Liver (tissue), 9 donors: ENCODE results near the gene API5. TPM values are rescaled to one million over a fixed set of nuclear protein-coding genes. Genes with fewer than 3 reads are reported as not detected.

Experiments
- DNase-seq: peaks from one replicate; pipeline ENCODE4 v3.0.0-alpha.2; 2017; ENCODE audit warnings: low spot score
- H3K27ac ChIP-seq, 2 donors: one replicate each; pipeline ENCODE4 v1.7.0; 2013; ENCODE audit warnings: inconsistent platforms in 2 of 2, low read length in 2 of 2, control low read depth in 1 of 2, low read depth in 1 of 2, mild to moderate bottlenecking in 1 of 2
- H3K27me3 ChIP-seq, 4 donors: one replicate each; pipeline versions ENCODE4 v1.6.1 to v1.7.0; 2013; ENCODE audit warnings: low read length in 3 of 4, inconsistent platforms in 1 of 4, mild to moderate bottlenecking in 1 of 4, moderate library complexity in 1 of 4; ENCODE audit not compliant: control insufficient read depth in 4 of 4, insufficient read depth in 4 of 4
- H3K36me3 ChIP-seq, 4 donors: one replicate each; pipeline versions ENCODE4 v1.6.1 to v1.7.0; 2013; ENCODE audit warnings: low read length in 3 of 4, mild to moderate bottlenecking in 3 of 4, low read depth in 1 of 4, moderate library complexity in 1 of 4; ENCODE audit not compliant: control insufficient read depth in 4 of 4, insufficient read depth in 3 of 4
- H3K4me1 ChIP-seq, 4 donors: one replicate each; pipeline versions ENCODE4 v1.6.1 to v1.7.0; 2013; ENCODE audit warnings: low read length in 3 of 4, mild to moderate bottlenecking in 3 of 4, moderate library complexity in 1 of 4; ENCODE audit not compliant: control insufficient read depth in 4 of 4, insufficient read depth in 4 of 4
- H3K4me3 ChIP-seq, 3 donors: one replicate each; pipeline versions ENCODE4 v1.6.1 to v1.7.0; 2013; ENCODE audit warnings: low read length in 3 of 3, control low read depth in 1 of 3, low read depth in 1 of 3, mild to moderate bottlenecking in 1 of 3
- H3K9ac ChIP-seq, 2 donors: one replicate each; pipeline ENCODE4 v1.7.0; 2013; ENCODE audit warnings: low read length in 2 of 2, mild to moderate bottlenecking in 2 of 2, moderate library complexity in 2 of 2, control low read depth in 1 of 2, low read depth in 1 of 2
- H3K9me3 ChIP-seq, 4 donors: one replicate each; pipeline versions ENCODE4 v1.6.1 to v1.7.0; 2013; ENCODE audit warnings: low read length in 3 of 4; ENCODE audit not compliant: control insufficient read depth in 4 of 4
- ATF3 ChIP-seq: IDR thresholded peaks from 2 replicates; pipeline ENCODE4 v1.6.1; 2016; ENCODE audit warnings: antibody characterized with exemption
- EGR1 ChIP-seq, 2 donors: IDR thresholded peaks; 2 replicates each; pipeline ENCODE4 v1.6.1; 2016 to 2018; ENCODE audit warnings: antibody characterized with exemption in 2 of 2, low read depth in 2 of 2
- FOXA1 ChIP-seq: IDR thresholded peaks from 2 replicates; pipeline ENCODE4 v1.6.1; 2016; ENCODE audit warnings: antibody characterized with exemption
- FOXA2 ChIP-seq: IDR thresholded peaks from 2 replicates; pipeline ENCODE4 v1.6.1; 2016; ENCODE audit warnings: antibody characterized with exemption
- GABPA ChIP-seq, 2 donors: IDR thresholded peaks in 1 of 2; conservative IDR thresholded peaks in 1 of 2; 2 replicates each; pipeline ENCODE4 v1.6.1; 2016; ENCODE audit warnings: antibody characterized with exemption in 2 of 2, mild to moderate bottlenecking in 1 of 2, moderate library complexity in 1 of 2
- HNF4G ChIP-seq: IDR thresholded peaks from 2 replicates; pipeline ENCODE4 v1.6.1; 2016; ENCODE audit warnings: antibody characterized with exemption
- JUND ChIP-seq, 2 donors: IDR thresholded peaks; 2 replicates each; pipeline ENCODE4 v1.6.1; 2016; ENCODE audit warnings: antibody characterized with exemption in 2 of 2
- NR2F2 ChIP-seq: IDR thresholded peaks from 2 replicates; pipeline ENCODE4 v1.6.1; 2016; ENCODE audit warnings: antibody characterized with exemption
- RAD21 ChIP-seq, 2 donors: IDR thresholded peaks; 2 replicates each; pipeline ENCODE4 v1.6.1; 2016; ENCODE audit warnings: antibody characterized with exemption in 2 of 2, mild to moderate bottlenecking in 2 of 2
- REST ChIP-seq: IDR thresholded peaks from 2 replicates; pipeline ENCODE4 v1.6.1; 2016; ENCODE audit warnings: antibody characterized with exemption, mild to moderate bottlenecking
- RXRA ChIP-seq, 2 donors: IDR thresholded peaks; 2 replicates each; pipeline ENCODE4 v1.6.1; 2017 to 2018; ENCODE audit warnings: antibody characterized with exemption in 2 of 2, mild to moderate bottlenecking in 1 of 2
- SP1 ChIP-seq: IDR thresholded peaks from 2 replicates; pipeline ENCODE4 v1.6.1; 2018; ENCODE audit warnings: antibody characterized with exemption, mild to moderate bottlenecking
- TAF1 ChIP-seq: conservative IDR thresholded peaks from 2 replicates; pipeline ENCODE4 v1.6.1; 2016; ENCODE audit warnings: antibody characterized with exemption, mild to moderate bottlenecking
- YY1 ChIP-seq: IDR thresholded peaks from 2 replicates; pipeline ENCODE4 v1.6.1; 2016; ENCODE audit warnings: antibody characterized with exemption, mild to moderate bottlenecking
- ZBTB33 ChIP-seq: IDR thresholded peaks from 2 replicates; pipeline ENCODE4 v1.6.1; 2016; ENCODE audit warnings: antibody characterized with exemption
- WGBS: extraction: QIAGEN DNeasy Blood & Tissue Kit; methylation state at CpG from one replicate; pipeline ENCODE4 v1.1.7; 2013; 5-methylcytosine and 5-hydroxymethylcytosine counted together
- polyA plus RNA-seq, 2 donors: library from polyadenylated mRNA; stranded (reverse) in 1 of 2; unstranded in 1 of 2; fragments of 200-250 nt in 1 of 2; fragments of >200 nt in 1 of 2; fragmentation: Nextera tagmentation in 1 of 2; extraction: Ambion mirVana in 1 of 2; gene quantifications; one replicate each; pipeline versions ENCODE4 v1.2.1 to v1.2.3, GENCODE V29; 2013 to 2015
- total RNA-seq, 2 donors: library from RNA; depleted of rRNA; stranded (reverse); fragments of >200 nt; gene quantifications; one replicate each; pipeline ENCODE4 v1.2.3, GENCODE V29; 2014
- TF ChIP-seq, protein P1 (sequence below): fragments of 150-350 bp; IDR thresholded peaks from 2 replicates; pipeline ENCODE4 v1.5.1; 2017; ENCODE audit warnings: improper control_type of control experiment, low read depth, low read length; ENCODE audit not compliant: missing input control
- TF ChIP-seq, protein P2 (sequence below): IDR thresholded peaks from 2 replicates; pipeline ENCODE4 v1.6.1; 2016; ENCODE audit warnings: antibody characterized with exemption
- donor health status: healthy.
- donor health status: healthy.
- donor health status: healthy.
- donor health status: healthy.
- donor health status: healthy.

API5 gene
- total and polyA plus RNA-seq, 4 donors: 23.0 to 61.6 (median 34.2) TPM

- Histone ChIP-seq H3K9ac (peak overlapping the region; percentile 79 to 83), H3K36me3 (peaks cover 0 to 5% (median 0%) of the 10 kb centered on the region in 4 donors), H3K4me1 (peaks cover 8 to 25% (median 18%) of the 10 kb centered on the region in 4 donors), H3K9me3 (no peaks in the 10 kb centered on the region), H3K4me3 (peak overlapping the region; percentile 61 to 96 (median 80)), H3K27ac (peak overlapping the region; percentile 84 to 87), H3K27me3 (no peaks in the 10 kb centered on the region)
- no peak for TF ChIP-seq RAD21 (IDR thresholded peaks at IDR 0.05)
- TF ChIP-seq YY1: no peak
- no peak for TF ChIP-seq GABPA (IDR thresholded peaks at IDR 0.05 in 1 of 2, conservative IDR thresholded peaks at IDR 0.05 in 1 of 2)
- TF ChIP-seq, protein P1, sequence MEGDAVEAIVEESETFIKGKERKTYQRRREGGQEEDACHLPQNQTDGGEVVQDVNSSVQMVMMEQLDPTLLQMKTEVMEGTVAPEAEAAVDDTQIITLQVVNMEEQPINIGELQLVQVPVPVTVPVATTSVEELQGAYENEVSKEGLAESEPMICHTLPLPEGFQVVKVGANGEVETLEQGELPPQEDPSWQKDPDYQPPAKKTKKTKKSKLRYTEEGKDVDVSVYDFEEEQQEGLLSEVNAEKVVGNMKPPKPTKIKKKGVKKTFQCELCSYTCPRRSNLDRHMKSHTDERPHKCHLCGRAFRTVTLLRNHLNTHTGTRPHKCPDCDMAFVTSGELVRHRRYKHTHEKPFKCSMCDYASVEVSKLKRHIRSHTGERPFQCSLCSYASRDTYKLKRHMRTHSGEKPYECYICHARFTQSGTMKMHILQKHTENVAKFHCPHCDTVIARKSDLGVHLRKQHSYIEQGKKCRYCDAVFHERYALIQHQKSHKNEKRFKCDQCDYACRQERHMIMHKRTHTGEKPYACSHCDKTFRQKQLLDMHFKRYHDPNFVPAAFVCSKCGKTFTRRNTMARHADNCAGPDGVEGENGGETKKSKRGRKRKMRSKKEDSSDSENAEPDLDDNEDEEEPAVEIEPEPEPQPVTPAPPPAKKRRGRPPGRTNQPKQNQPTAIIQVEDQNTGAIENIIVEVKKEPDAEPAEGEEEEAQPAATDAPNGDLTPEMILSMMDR: no peak
- TF ChIP-seq TAF1: no peak
- TF ChIP-seq FOXA2: no peak
- no peak for TF ChIP-seq ZBTB33
- TF ChIP-seq HNF4G: no peak
- no peak for TF ChIP-seq REST
- no peak for TF ChIP-seq NR2F2
- TF ChIP-seq RXRA (IDR thresholded peaks at IDR 0.05): no peak
- no peak for TF ChIP-seq JUND (IDR thresholded peaks at IDR 0.05)
- no peak for TF ChIP-seq FOXA1
- TF ChIP-seq SP1: no peak
- TF ChIP-seq EGR1 (IDR thresholded peaks at IDR 0.05; ENCODE audit: low read depth in 2 of 2): no peak
- TF ChIP-seq, protein P2, sequence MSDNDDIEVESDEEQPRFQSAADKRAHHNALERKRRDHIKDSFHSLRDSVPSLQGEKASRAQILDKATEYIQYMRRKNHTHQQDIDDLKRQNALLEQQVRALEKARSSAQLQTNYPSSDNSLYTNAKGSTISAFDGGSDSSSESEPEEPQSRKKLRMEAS: no peak
- no peak for TF ChIP-seq ATF3
- DNase-seq: no peak
- under 1% methylated on average over 14 of the region's 14 CpGs for WGBS
Measured at GRCh38 chr11:43359422-43359818, 47.6 kb downstream of the API5 start.
